Caco-2 (cell line): ENCODE measurements around the gene CORO2B. TPM values are rescaled to one million over a fixed set of nuclear protein-coding genes. Genes with fewer than 3 reads are reported as not detected.

ENCODE experiments used
- BruUV-seq: library from RNA; stranded (reverse); fragments of 400-500 nt; replicated peaks from 2 replicates; lab custom pipeline; 2021; lab: Mats Ljungman, UMichigan
- CTCF ChIA-PET: fragments of 300-600 bp; sonication (Branson Sonifier 250); formaldehyde crosslinking; loops from one replicate; lab custom pipeline; 2022; ENCODE audit warnings: antibody characterized with exemption; lab: Charles Lee
- POLR2A ChIA-PET: fragments of 300-600 bp; sonication (Branson Sonifier 250); formaldehyde crosslinking; loops from one replicate; lab custom pipeline; 2022; ENCODE audit warnings: antibody characterized with exemption; lab: Charles Lee
- DNase-seq, 2 experiments: peaks; one replicate each; pipeline versions ENCODE4 v3.0.0 to v3.0.0-alpha.2; 2020 to 2022
- H3K27me3 ChIP-seq: replicated peaks from 2 replicates; pipeline ENCODE4 v1.6.0; 2011; ENCODE audit warnings: low read length; ENCODE audit not compliant: control insufficient read depth, insufficient read depth
- H3K36me3 ChIP-seq: 2 replicates; pipeline ENCODE4 v1.5.1; 2011; ENCODE audit warnings: low read length; ENCODE audit not compliant: control insufficient read depth, insufficient read depth
- H3K4me1 ChIP-seq: fragments of 250-450 bp; sonication (Bioruptor Pico); 2 replicates; pipeline ENCODE4 v1.5.1; 2020; ENCODE audit warnings: mild to moderate bottlenecking
- H3K4me3 ChIP-seq: 2 replicates; pipeline ENCODE4 v1.5.1; 2011; ENCODE audit warnings: low read depth, mild to moderate bottlenecking, control low read depth, low read length
- H3K9me3 ChIP-seq: fragments of 250-450 bp; sonication (Bioruptor Pico); 2 replicates; pipeline ENCODE4 v1.5.1; 2020; ENCODE audit warnings: mild to moderate bottlenecking, moderate library complexity
- H3K27ac Mint-ChIP-seq: one replicate; pipeline ENCODE4 v1.8.0; 2022; ENCODE audit warnings: mixed read lengths; ENCODE audit not compliant: unreplicated experiment
- H3K27me3 Mint-ChIP-seq: one replicate; pipeline ENCODE4 v1.8.0; 2022; ENCODE audit warnings: mixed read lengths; ENCODE audit not compliant: insufficient read depth, unreplicated experiment
- H3K36me3 Mint-ChIP-seq: one replicate; pipeline ENCODE4 v1.8.0; 2022; ENCODE audit warnings: mild to moderate bottlenecking, mixed read lengths; ENCODE audit not compliant: insufficient read depth, unreplicated experiment
- H3K4me1 Mint-ChIP-seq: one replicate; pipeline ENCODE4 v1.8.0; 2022; ENCODE audit warnings: low read depth, mixed read lengths; ENCODE audit not compliant: unreplicated experiment
- H3K4me3 Mint-ChIP-seq: one replicate; pipeline ENCODE4 v1.8.0; 2022; ENCODE audit warnings: mild to moderate bottlenecking, moderate library complexity, mixed read lengths; ENCODE audit not compliant: unreplicated experiment
- H3K9me3 Mint-ChIP-seq: one replicate; pipeline ENCODE4 v1.8.0; 2022; ENCODE audit warnings: mixed read lengths; ENCODE audit not compliant: unreplicated experiment
- intact Hi-C: fragments of 100-400 bp; cut with micrococcal nuclease; formaldehyde crosslinking; loops from one replicate; pipeline ENCODE4 v1.10.0; 2022; ENCODE audit not compliant: unreplicated experiment
- total RNA-seq: library from RNA; stranded (reverse); gene quantifications from 2 replicates; pipeline ENCODE4 v1.2.3, GENCODE V29; 2022
- TF ChIP-seq, protein P1 (sequence below), 2 experiments: fragments of 200-600 bp in 1 of 2; IDR thresholded peaks; 1 replicate in 1 of 2; 2 replicates in 1 of 2; pipeline versions ENCODE4 v1.5.1 to v1.8.0; 2011 to 2022; ENCODE audit warnings: antibody characterized with exemption in 1 of 2, control low read depth in 1 of 2, inconsistent platforms in 1 of 2, low read depth in 1 of 2, low read length in 1 of 2, mild to moderate bottlenecking in 1 of 2, moderate library complexity in 1 of 2; ENCODE audit not compliant: insufficient read depth in 1 of 2, severe bottlenecking in 1 of 2, unreplicated experiment in 1 of 2

The CORO2B gene
- total RNA-seq, 1 experiment from 2014 or later, result 0.25 TPM

DNA sequence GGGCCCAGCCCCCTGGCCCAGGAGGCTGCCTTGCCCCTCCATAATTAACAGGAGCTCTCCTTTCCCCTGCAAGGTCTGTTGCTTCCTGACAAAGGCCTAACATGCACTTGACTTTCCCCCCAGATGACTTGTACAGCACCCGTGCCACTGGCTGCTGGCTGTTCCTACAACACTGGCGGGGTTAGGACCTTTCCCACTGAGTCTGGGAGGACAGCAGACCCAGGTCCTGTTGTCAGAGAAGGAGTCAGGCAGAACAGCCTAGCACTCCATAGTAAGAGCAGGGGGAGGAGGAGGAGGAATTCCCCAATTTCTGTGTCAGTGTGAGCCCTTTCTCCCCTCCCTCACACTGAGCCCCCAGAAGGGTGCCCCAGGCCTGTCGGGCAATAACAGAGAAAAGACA, 99.2 kb downstream of the CORO2B start:
- Mint-ChIP-seq H3K27ac (no peak overlapping the region), H3K9me3 (no peaks in the 10 kb centered on the region), H3K4me1 (no peaks in the 10 kb centered on the region), H3K4me3 (no peak overlapping the region), H3K27me3 (peaks cover 2% of the 10 kb centered on the region), H3K36me3 (no peaks in the 10 kb centered on the region)
- ChIA-PET POLR2A (no interaction called here), CTCF (interaction anchor here (1.2 kb wide), 1 partner anchor 118 kb away, joined by 3 read pairs; no protein-coding TSS in a partner anchor)
- Histone ChIP-seq H3K27me3 (no peaks in the 10 kb centered on the region), H3K4me3 (no peak overlapping the region), H3K36me3 (no peaks in the 10 kb centered on the region), H3K9me3 (no peaks in the 10 kb centered on the region), H3K4me1 (no peaks in the 10 kb centered on the region)
- TF ChIP-seq, protein P1, sequence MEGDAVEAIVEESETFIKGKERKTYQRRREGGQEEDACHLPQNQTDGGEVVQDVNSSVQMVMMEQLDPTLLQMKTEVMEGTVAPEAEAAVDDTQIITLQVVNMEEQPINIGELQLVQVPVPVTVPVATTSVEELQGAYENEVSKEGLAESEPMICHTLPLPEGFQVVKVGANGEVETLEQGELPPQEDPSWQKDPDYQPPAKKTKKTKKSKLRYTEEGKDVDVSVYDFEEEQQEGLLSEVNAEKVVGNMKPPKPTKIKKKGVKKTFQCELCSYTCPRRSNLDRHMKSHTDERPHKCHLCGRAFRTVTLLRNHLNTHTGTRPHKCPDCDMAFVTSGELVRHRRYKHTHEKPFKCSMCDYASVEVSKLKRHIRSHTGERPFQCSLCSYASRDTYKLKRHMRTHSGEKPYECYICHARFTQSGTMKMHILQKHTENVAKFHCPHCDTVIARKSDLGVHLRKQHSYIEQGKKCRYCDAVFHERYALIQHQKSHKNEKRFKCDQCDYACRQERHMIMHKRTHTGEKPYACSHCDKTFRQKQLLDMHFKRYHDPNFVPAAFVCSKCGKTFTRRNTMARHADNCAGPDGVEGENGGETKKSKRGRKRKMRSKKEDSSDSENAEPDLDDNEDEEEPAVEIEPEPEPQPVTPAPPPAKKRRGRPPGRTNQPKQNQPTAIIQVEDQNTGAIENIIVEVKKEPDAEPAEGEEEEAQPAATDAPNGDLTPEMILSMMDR (IDR thresholded peaks at IDR 0.05; ENCODE audit: insufficient read depth in 1 of 2, low read depth in 1 of 2, low read length in 1 of 2, severe bottlenecking in 1 of 2, unreplicated experiment in 1 of 2), result no peak
- no TSS peak for BruUV-seq
- intact Hi-C loops, result no loop called here
- no peak for DNase-seq

DNA sequence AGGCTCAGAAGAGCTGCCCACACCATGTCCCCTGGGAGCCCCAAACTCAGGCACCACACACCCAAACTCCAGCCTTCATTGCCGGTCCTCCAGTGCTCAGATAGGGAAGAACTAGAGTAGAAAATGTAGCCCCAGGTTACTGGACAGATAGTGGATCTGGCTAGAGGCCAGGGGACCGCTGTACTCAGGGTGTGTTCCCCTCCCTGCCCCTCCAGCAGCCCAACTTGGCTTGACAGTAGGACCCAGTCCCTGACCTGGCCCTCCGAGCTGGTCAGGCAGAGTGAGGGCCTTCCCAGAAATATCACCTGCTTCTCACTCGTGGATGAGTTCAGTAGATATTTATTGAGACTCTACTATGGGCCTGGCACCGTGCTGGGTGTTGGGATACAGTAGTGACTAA, 100.0 kb downstream of the CORO2B start:
- no peak overlapping the region for H3K4me3 Mint-ChIP-seq
- Histone ChIP-seq H3K27me3 (no peaks in the 10 kb centered on the region), H3K36me3 (no peaks in the 10 kb centered on the region), H3K9me3 (no peaks in the 10 kb centered on the region), H3K4me1 (no peaks in the 10 kb centered on the region), H3K4me3 (no peak overlapping the region)
- no peaks in the 10 kb centered on the region for H3K27me3 Mint-ChIP-seq
- no peak for DNase-seq
- H3K36me3 Mint-ChIP-seq, result no peaks in the 10 kb centered on the region
- no peaks in the 10 kb centered on the region for H3K4me1 Mint-ChIP-seq
- CTCF ChIA-PET, result no interaction called here
- H3K9me3 Mint-ChIP-seq, result no peaks in the 10 kb centered on the region
- POLR2A ChIA-PET, result no interaction called here
- no TSS peak for BruUV-seq
- H3K27ac Mint-ChIP-seq, result no peak overlapping the region
- intact Hi-C loops, result no loop called here
- TF ChIP-seq, protein P1 (IDR thresholded peaks at IDR 0.05; ENCODE audit: insufficient read depth in 1 of 2, low read depth in 1 of 2, low read length in 1 of 2, severe bottlenecking in 1 of 2, unreplicated experiment in 1 of 2), result no peak

DNA sequence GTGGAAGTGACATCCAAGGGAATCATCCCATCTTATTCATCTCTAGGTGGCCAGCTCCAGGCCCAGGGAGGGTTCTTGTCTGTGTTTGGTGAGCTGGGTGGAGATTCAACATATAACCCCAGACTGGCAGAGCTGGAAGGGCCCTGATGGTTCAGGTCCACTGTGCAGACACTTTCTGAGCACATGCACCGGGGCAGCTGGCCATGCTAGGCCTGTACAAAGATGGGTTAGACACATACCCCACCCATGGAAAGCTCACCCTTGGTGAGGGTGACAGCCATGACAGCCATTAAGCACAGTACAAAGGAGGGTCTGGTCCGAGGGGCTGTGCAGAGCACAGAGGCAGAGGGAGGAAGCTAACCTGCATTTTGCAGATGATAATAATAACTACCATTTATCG, 100.4 kb downstream of the CORO2B start:
- Histone ChIP-seq H3K4me3 (no peak overlapping the region), H3K4me1 (no peaks in the 10 kb centered on the region), H3K27me3 (no peaks in the 10 kb centered on the region), H3K36me3 (no peaks in the 10 kb centered on the region), H3K9me3 (no peaks in the 10 kb centered on the region)
- no peak for DNase-seq
- ChIA-PET CTCF (no interaction called here), POLR2A (no interaction called here)
- TF ChIP-seq, protein P1 (IDR thresholded peaks at IDR 0.05; ENCODE audit: insufficient read depth in 1 of 2, low read depth in 1 of 2, low read length in 1 of 2, severe bottlenecking in 1 of 2, unreplicated experiment in 1 of 2), result no peak
- no TSS peak for BruUV-seq
- intact Hi-C loops, result no loop called here
- Mint-ChIP-seq H3K36me3 (no peaks in the 10 kb centered on the region), H3K9me3 (no peaks in the 10 kb centered on the region), H3K27me3 (peaks cover under 1% of the 10 kb centered on the region), H3K4me1 (no peaks in the 10 kb centered on the region), H3K27ac (no peak overlapping the region), H3K4me3 (no peak overlapping the region)
